Right lobe of liver (tissue), 4 donors: ENCODE data around the gene SUPT16H.

ENCODE experiments used
- CTCF ChIP-seq, 4 donors: fragments of 200-600 bp in 3 of 4; fragments of 450-650 bp in 1 of 4; IDR thresholded peaks; one replicate each; pipeline versions ENCODE4 v1.5.1 to v1.8.0; 2016 to 2022; ENCODE audit warnings: antibody characterized with exemption in 4 of 4, mild to moderate bottlenecking in 2 of 4
- POLR2A ChIP-seq: fragments of 450-650 bp; IDR thresholded peaks from one replicate; pipeline ENCODE4 v1.6.1; 2017; ENCODE audit warnings: antibody characterized with exemption, mild to moderate bottlenecking
- donor health status: DM: no; HTN: no; CAD: no.
- donor health status: DM: no; HTN: no; CAD: no.
- donor health status: DM: no; HTN: yes; CAD: no.

- no peak for TF ChIP-seq CTCF (IDR thresholded peaks at IDR 0.05)
- TF ChIP-seq POLR2A, result no peak
Measured at GRCh38 chr14:21428930-21429329, 45.1 kb upstream of the SUPT16H start.
